Esophagus squamous epithelium (tissue), 4 donors: ENCODE data around the gene RFWD3.

Experiments
- CTCF ChIP-seq, 6 experiments: fragments of 450-650 bp in 4 of 6; fragments of 200-600 bp in 2 of 6; sonication (generic) in 2 of 6; IDR thresholded peaks; one replicate each; pipeline ENCODE4 v1.5.1; 2016 to 2019; ENCODE audit warnings: antibody characterized with exemption in 6 of 6, mild to moderate bottlenecking in 4 of 6, moderate library complexity in 4 of 6
- POLR2A ChIP-seq, 4 donors: fragments of 450-650 bp; IDR thresholded peaks; one replicate each; pipeline ENCODE4 v1.6.1; 2017; ENCODE audit warnings: antibody characterized with exemption in 4 of 4, mild to moderate bottlenecking in 4 of 4, moderate library complexity in 3 of 4

GRCh38 chr16:74698222-74698621, 31.5 kb upstream of the RFWD3 start:
- TF ChIP-seq POLR2A (IDR thresholded peaks at IDR 0.05): no peak
- no peak for TF ChIP-seq CTCF (IDR thresholded peaks at IDR 0.05)
